Measurements from ENCODE around the gene CARS1. TPM values are rescaled to one million over a fixed set of nuclear protein-coding genes. Genes with fewer than 3 reads are reported as not detected.

CARS1 gene
- polyA plus RNA-seq, 1 donor, result 41.6 TPM

DNA sequence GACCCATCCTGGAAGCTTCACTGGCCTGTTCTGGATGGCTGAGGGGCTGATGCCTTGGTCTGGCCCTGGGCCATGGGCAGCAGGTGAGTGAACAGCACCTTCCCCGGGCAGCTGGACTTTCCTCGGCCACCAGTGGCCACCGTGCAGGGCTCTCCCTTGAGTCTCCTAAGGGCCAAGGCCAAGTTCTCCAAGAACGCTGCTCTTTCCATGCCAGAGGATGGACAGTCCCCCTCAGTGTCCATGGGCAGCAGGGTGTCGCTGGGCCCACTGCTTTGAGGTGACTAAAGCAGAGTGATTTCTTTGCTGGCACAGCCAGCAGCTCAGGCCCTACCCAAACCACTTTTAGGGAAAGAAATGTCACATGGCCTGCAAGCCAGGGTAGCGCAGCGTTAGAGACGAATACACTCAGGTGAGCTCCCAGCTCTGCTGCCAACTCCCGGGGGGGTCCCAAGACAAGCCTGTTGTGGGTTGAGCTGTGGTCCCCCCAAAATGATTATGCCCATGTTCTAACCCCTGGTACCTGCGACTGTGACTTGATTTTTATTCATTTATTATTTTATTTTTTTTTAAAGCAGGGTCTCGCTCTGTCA is 3.3 kb upstream of the CARS1 start:
- DNase-seq, result no peak
- Histone ChIP-seq H3K27ac (ENCODE audit: low read length) (no peak overlapping the region), H3K4me3 (ENCODE audit: low read length) (no peak overlapping the region), H3K9me3 (ENCODE audit: control insufficient read depth, low read depth, low read length) (no peaks in the 10 kb centered on the region), H3K27me3 (ENCODE audit: control insufficient read depth, insufficient read depth, low read length) (no peaks in the 10 kb centered on the region), H3K4me1 (ENCODE audit: control insufficient read depth, insufficient read depth, low read length) (peaks cover 17% of the 10 kb centered on the region), H3K36me3 (ENCODE audit: control insufficient read depth, insufficient read depth, low read length) (no peaks in the 10 kb centered on the region)
- WGBS (ENCODE audit: insufficient coverage, low lambda C conversion rate), result 100% methylated on average over 1 of the region's 11 CpGs

GRCh38 chr11:3058753-3059664 is 1.8 kb upstream of the CARS1 start:
- Histone ChIP-seq H3K27me3 (ENCODE audit: control insufficient read depth, insufficient read depth, low read length) (no peaks in the 10 kb centered on the region), H3K4me1 (ENCODE audit: control insufficient read depth, insufficient read depth, low read length) (peaks cover 17% of the 10 kb centered on the region), H3K4me3 (ENCODE audit: low read length) (no peak overlapping the region), H3K9me3 (ENCODE audit: control insufficient read depth, low read depth, low read length) (no peaks in the 10 kb centered on the region), H3K36me3 (ENCODE audit: control insufficient read depth, insufficient read depth, low read length) (no peaks in the 10 kb centered on the region), H3K27ac (ENCODE audit: low read length) (no peak overlapping the region)
- no peak for DNase-seq
- WGBS (ENCODE audit: insufficient coverage, low lambda C conversion rate), result no CpG with 5 or more reads among the region's 13 CpGs

GRCh38 chr11:3056296-3057068 is 741 bp downstream of the CARS1 start:
- peak in 1 of 2 donors; percentile 30 for DNase-seq
- peaks cover 16% of the 10 kb centered on the region for H3K4me1 ChIP-seq (ENCODE audit: control insufficient read depth, insufficient read depth, low read length)
- 0% methylated on average over 1 of the region's 29 CpGs for WGBS (ENCODE audit: insufficient coverage, low lambda C conversion rate)

GRCh38 chr11:3055891-3056290 is 1.3 kb downstream of the CARS1 start:
- DNase-seq, result peak in 1 of 2 donors; percentile 62
- Histone ChIP-seq H3K4me1 (ENCODE audit: control insufficient read depth, insufficient read depth, low read length) (peaks cover 22% of the 10 kb centered on the region), H3K4me3 (ENCODE audit: low read length) (peak overlapping the region; percentile 90), H3K27ac (ENCODE audit: low read length) (peak overlapping the region; percentile 26), H3K36me3 (ENCODE audit: control insufficient read depth, insufficient read depth, low read length) (peaks cover 5% of the 10 kb centered on the region), H3K27me3 (ENCODE audit: control insufficient read depth, insufficient read depth, low read length) (no peaks in the 10 kb centered on the region), H3K9me3 (ENCODE audit: control insufficient read depth, low read depth, low read length) (no peaks in the 10 kb centered on the region)
- WGBS (ENCODE audit: insufficient coverage, low lambda C conversion rate), result no CpG with 5 or more reads among the region's 8 CpGs

More at GRCh38 chr11:3056296-3057068, 741 bp downstream of the CARS1 start:
- peak overlapping the region; percentile 26 for H3K27ac ChIP-seq (ENCODE audit: low read length)
- H3K4me3 ChIP-seq (ENCODE audit: low read length), result peak overlapping the region; percentile 90
- no peaks in the 10 kb centered on the region for H3K9me3 ChIP-seq (ENCODE audit: control insufficient read depth, low read depth, low read length)
- H3K27me3 ChIP-seq (ENCODE audit: control insufficient read depth, insufficient read depth, low read length), result no peaks in the 10 kb centered on the region
- peaks cover 5% of the 10 kb centered on the region for H3K36me3 ChIP-seq (ENCODE audit: control insufficient read depth, insufficient read depth, low read length)

DNA sequence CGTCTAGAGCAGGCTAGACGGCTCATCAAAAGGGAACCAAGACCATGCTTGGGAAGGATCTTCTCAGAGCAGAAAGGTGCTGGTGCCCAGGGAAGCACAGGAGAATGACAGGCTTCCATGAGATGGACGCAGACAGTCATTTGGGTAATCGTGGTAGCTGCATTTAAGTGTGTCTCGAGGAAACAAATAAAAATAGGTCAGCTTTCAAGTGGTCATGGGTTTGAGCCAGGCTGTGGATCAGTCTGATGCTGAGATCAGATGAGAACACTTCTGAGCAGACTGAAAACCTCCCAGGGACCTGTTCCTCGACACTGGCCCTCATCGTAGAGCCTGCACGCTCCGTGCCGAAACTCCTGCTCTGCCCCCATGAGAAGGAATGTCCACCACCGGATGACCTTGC is 4.7 kb downstream of the CARS1 start:
- no peak overlapping the region for H3K4me3 ChIP-seq (ENCODE audit: low read length)
- no peaks in the 10 kb centered on the region for H3K9me3 ChIP-seq (ENCODE audit: control insufficient read depth, low read depth, low read length)
- no peak overlapping the region for H3K27ac ChIP-seq (ENCODE audit: low read length)
- peaks cover 27% of the 10 kb centered on the region for H3K4me1 ChIP-seq (ENCODE audit: control insufficient read depth, insufficient read depth, low read length)
- no peak for DNase-seq
- no peaks in the 10 kb centered on the region for H3K27me3 ChIP-seq (ENCODE audit: control insufficient read depth, insufficient read depth, low read length)
- peaks cover 5% of the 10 kb centered on the region for H3K36me3 ChIP-seq (ENCODE audit: control insufficient read depth, insufficient read depth, low read length)
- WGBS (ENCODE audit: insufficient coverage, low lambda C conversion rate), result 93% methylated on average over 3 of the region's 11 CpGs

DNA sequence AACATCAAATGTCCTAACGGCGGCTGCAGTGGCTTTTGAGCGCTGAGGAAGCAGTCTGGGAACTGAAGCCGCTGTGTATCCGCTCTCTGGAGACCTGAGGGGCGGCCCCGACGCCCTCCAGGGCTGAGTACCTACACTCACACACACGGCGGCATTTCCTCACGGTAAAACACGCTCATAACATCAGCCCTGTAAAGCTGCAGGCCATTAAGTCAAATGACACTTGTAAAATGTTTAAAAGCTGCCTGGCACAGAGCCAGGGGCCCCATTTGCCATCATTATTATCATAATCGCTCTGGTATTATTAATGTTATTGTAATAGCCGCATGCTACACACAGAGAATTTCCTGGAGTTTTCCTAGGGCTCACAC is 5.1 kb downstream of the CARS1 start:
- WGBS (ENCODE audit: insufficient coverage, low lambda C conversion rate), result no CpG with 5 or more reads among the region's 14 CpGs
- peak overlapping the region; percentile 25 for H3K27ac ChIP-seq (ENCODE audit: low read length)
- H3K27me3 ChIP-seq (ENCODE audit: control insufficient read depth, insufficient read depth, low read length), result no peaks in the 10 kb centered on the region
- DNase-seq, result peak in 1 of 2 donors; percentile 35
- H3K36me3 ChIP-seq (ENCODE audit: control insufficient read depth, insufficient read depth, low read length), result peaks cover 9% of the 10 kb centered on the region
- H3K9me3 ChIP-seq (ENCODE audit: control insufficient read depth, low read depth, low read length), result no peaks in the 10 kb centered on the region
- H3K4me3 ChIP-seq (ENCODE audit: low read length), result no peak overlapping the region
- H3K4me1 ChIP-seq (ENCODE audit: control insufficient read depth, insufficient read depth, low read length), result peaks cover 25% of the 10 kb centered on the region

DNA sequence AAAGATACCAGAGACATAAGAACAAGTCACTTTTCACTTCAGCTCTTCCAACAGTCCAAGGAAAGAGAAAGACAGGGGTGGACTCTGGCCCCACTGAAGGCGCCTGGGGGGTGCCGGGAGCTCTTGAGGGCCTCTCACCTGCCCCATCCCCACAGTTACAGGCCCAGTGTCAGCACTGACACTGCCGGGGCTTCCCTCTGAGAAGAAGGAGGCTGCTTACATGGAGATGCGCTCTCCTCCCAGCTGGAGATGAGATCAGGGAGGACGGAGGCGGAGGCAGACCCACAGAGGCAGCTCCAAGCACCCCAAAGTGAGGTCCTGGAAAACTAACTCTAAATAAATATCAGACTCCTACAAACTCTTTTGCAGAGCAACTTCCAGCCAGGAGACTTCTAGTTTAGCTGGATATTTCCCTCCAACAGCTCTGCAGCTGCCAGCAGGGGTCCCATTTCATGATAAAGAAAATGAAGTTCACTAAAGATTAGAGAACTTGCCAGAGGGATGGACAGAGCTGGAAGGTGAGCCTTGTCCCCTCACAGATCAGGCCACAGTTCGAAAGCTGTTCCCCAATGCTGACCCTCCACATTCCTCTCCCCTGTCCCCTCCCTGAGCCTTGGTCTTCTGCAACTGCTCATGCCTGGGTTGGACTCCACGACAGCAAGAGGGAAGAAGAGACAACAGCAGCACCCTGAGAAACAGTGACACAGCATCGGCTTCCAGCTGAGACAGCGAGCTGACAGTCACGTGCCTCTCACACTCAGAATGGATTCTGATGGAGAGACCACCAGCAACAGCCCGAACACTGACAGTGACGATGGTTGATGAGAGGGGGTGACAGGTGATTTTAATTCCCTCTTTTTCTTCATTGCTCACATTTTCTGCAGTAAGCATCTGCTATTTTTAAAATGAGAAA is 5.8 kb downstream of the CARS1 start:
- Histone ChIP-seq H3K9me3 (ENCODE audit: control insufficient read depth, low read depth, low read length) (no peaks in the 10 kb centered on the region), H3K4me3 (ENCODE audit: low read length) (no peak overlapping the region), H3K4me1 (ENCODE audit: control insufficient read depth, insufficient read depth, low read length) (peaks cover 25% of the 10 kb centered on the region), H3K27ac (ENCODE audit: low read length) (peak overlapping the region; percentile 25), H3K36me3 (ENCODE audit: control insufficient read depth, insufficient read depth, low read length) (peaks cover 9% of the 10 kb centered on the region), H3K27me3 (ENCODE audit: control insufficient read depth, insufficient read depth, low read length) (no peaks in the 10 kb centered on the region)
- WGBS (ENCODE audit: insufficient coverage, low lambda C conversion rate), result no CpG with 5 or more reads among the region's 13 CpGs
- DNase-seq, result peak; percentile 45 to 73

DNA sequence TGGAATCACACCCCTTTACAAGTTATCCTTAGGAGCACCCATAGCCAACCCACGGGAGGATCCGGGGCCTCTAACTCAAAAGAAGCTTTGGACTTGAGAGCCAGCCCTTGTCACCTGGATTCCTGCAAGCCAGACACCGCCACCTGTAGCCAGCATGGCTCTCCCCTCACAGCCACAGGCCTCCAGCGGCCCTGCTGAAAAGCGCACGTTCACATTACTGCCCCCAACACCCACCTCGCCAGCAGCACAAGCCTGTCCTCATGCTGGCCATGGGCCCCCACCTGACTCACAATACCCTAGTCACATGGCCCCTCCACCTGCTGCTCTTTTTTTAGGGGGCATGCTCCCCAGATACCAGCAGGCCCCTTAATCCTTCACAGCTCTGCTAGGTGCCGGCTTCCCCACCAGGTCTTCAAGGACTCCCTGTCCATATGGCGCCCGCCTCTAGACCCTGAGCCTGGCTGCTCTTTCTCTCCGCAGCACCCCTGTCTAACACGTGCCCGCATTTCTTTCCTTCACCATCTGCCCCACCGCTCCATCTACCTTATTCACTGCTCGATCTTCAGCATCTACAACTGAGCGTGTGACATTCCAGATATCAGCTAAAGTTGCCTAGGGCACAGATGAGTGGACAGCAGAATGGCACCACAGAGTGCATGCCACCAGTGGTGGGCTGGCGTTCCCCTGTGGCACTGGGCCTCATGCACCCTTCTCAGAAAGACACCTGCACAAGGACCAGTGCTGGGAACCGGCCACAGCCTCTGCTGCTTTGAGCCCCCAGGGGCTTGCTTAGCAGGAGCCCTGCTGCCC is 6.6 kb downstream of the CARS1 start:
- Histone ChIP-seq H3K27ac (ENCODE audit: low read length) (no peak overlapping the region), H3K4me1 (ENCODE audit: control insufficient read depth, insufficient read depth, low read length) (peaks cover 18% of the 10 kb centered on the region), H3K9me3 (ENCODE audit: control insufficient read depth, low read depth, low read length) (no peaks in the 10 kb centered on the region), H3K36me3 (ENCODE audit: control insufficient read depth, insufficient read depth, low read length) (peaks cover 18% of the 10 kb centered on the region), H3K27me3 (ENCODE audit: control insufficient read depth, insufficient read depth, low read length) (no peaks in the 10 kb centered on the region), H3K4me3 (ENCODE audit: low read length) (no peak overlapping the region)
- WGBS (ENCODE audit: insufficient coverage, low lambda C conversion rate), result no CpG with 5 or more reads among the region's 18 CpGs
- DNase-seq, result no peak
